Tibial artery (tissue), 4 donors: ENCODE results near the gene TNC.

Source experiments
- DNase-seq, 2 donors: peaks; one replicate each; pipeline ENCODE4 v3.0.0-alpha.2; 2019
- H3K27ac ChIP-seq, 2 donors: fragments of 200-600 bp; sonication (generic) in 1 of 2; 1 replicate in 1 of 2; 2 replicates in 1 of 2; pipeline ENCODE4 v1.5.1; 2018 to 2019; ENCODE audit warnings: mild to moderate bottlenecking in 1 of 2
- H3K27me3 ChIP-seq, 2 donors: fragments of 200-600 bp; sonication (generic) in 1 of 2; one replicate each; pipeline versions ENCODE4 v1.5.1 to v1.6.0; 2016 to 2019
- H3K36me3 ChIP-seq, 3 donors: fragments of 200-600 bp; sonication (generic) in 2 of 3; one replicate each; pipeline ENCODE4 v1.5.1; 2016 to 2019; ENCODE audit warnings: mild to moderate bottlenecking in 2 of 3
- H3K4me1 ChIP-seq, 4 donors: fragments of 200-600 bp; sonication (generic) in 2 of 4; 1 replicate in 3 of 4; 2 replicates in 1 of 4; pipeline ENCODE4 v1.5.1; 2016 to 2019
- H3K4me3 ChIP-seq, 2 donors: fragments of 200-600 bp; sonication (generic) in 1 of 2; 1 replicate in 1 of 2; 2 replicates in 1 of 2; pipeline ENCODE4 v1.5.1; 2018 to 2019; ENCODE audit warnings: mild to moderate bottlenecking in 2 of 2
- H3K9me3 ChIP-seq, 3 donors: fragments of 200-600 bp; sonication (generic) in 1 of 3; one replicate each; pipeline ENCODE4 v1.5.1; 2016 to 2019
- CTCF ChIP-seq, 2 experiments: fragments of 200-600 bp in 1 of 2; fragments of 450-650 bp in 1 of 2; IDR thresholded peaks; one replicate each; pipeline ENCODE4 v1.5.1; 2017 to 2019; ENCODE audit warnings: antibody characterized with exemption in 2 of 2, mild to moderate bottlenecking in 1 of 2, moderate library complexity in 1 of 2
- intact Hi-C: fragments of 100-400 bp; cut with DNase I; formaldehyde crosslinking; loops from one replicate; pipeline ENCODE4 v1.15.0; 2023; ENCODE audit warnings: low total_unique reads

The TNC gene

GRCh38 chr9:115088860-115089259 lies 29.1 kb downstream of the TNC start:
- no peak overlapping the region for H3K4me3 ChIP-seq
- intact Hi-C loops = no loop called here
- TF ChIP-seq CTCF (IDR thresholded peaks at IDR 0.05) = no peak
- peaks cover 0 to 36% (median 5%) of the 10 kb centered on the region in 4 donors for H3K4me1 ChIP-seq
- DNase-seq = no peak
- peaks cover 40 to 48% (median 45%) of the 10 kb centered on the region in 3 donors for H3K36me3 ChIP-seq
- H3K27ac ChIP-seq = peak overlapping the region in 1 of 2 donors; percentile 19
- H3K27me3 ChIP-seq = no peaks in the 10 kb centered on the region
- H3K9me3 ChIP-seq = no peaks in the 10 kb centered on the region

GRCh38 chr9:115086886-115087285 lies 31.1 kb downstream of the TNC start:
- H3K4me1 ChIP-seq = peaks cover 0 to 23% (median 3%) of the 10 kb centered on the region in 4 donors
- H3K4me3 ChIP-seq = no peak overlapping the region
- no peaks in the 10 kb centered on the region for H3K9me3 ChIP-seq
- H3K27ac ChIP-seq = peak overlapping the region; percentile 27 to 46
- no peak for TF ChIP-seq CTCF (IDR thresholded peaks at IDR 0.05)
- peaks cover 53 to 59% (median 58%) of the 10 kb centered on the region in 3 donors for H3K36me3 ChIP-seq
- H3K27me3 ChIP-seq = no peaks in the 10 kb centered on the region
- intact Hi-C loops = no loop called here
- DNase-seq = no peak

- no peaks in the 10 kb centered on the region for H3K9me3 ChIP-seq
- H3K4me3 ChIP-seq = no peak overlapping the region
- intact Hi-C loops = no loop called here
- peak overlapping the region; percentile 27 to 46 for H3K27ac ChIP-seq
- DNase-seq = no peak
- H3K27me3 ChIP-seq = no peaks in the 10 kb centered on the region
- TF ChIP-seq CTCF (IDR thresholded peaks at IDR 0.05) = no peak
- peaks cover 0 to 23% (median 3%) of the 10 kb centered on the region in 4 donors for H3K4me1 ChIP-seq
- peaks cover 58 to 64% (median 62%) of the 10 kb centered on the region in 3 donors for H3K36me3 ChIP-seq
Observed at GRCh38 chr9:115086461-115086860, 31.5 kb downstream of the TNC start.

GRCh38 chr9:115085773-115086377 lies 32.1 kb downstream of the TNC start:
- H3K4me3 ChIP-seq = no peak overlapping the region
- peaks cover 0 to 23% (median 3%) of the 10 kb centered on the region in 4 donors for H3K4me1 ChIP-seq
- peak overlapping the region; percentile 27 to 46 for H3K27ac ChIP-seq
- DNase-seq = no peak
- intact Hi-C loops = no loop called here
- no peaks in the 10 kb centered on the region for H3K9me3 ChIP-seq
- peaks cover 63 to 70% (median 68%) of the 10 kb centered on the region in 3 donors for H3K36me3 ChIP-seq
- no peak for TF ChIP-seq CTCF (IDR thresholded peaks at IDR 0.05)
- H3K27me3 ChIP-seq = no peaks in the 10 kb centered on the region

- H3K27me3 ChIP-seq = no peaks in the 10 kb centered on the region
- no peak for DNase-seq
- H3K4me3 ChIP-seq = no peak overlapping the region
- H3K9me3 ChIP-seq = no peaks in the 10 kb centered on the region
- no peak for TF ChIP-seq CTCF (IDR thresholded peaks at IDR 0.05)
- intact Hi-C loops = no loop called here
- peak overlapping the region; percentile 33 to 51 for H3K27ac ChIP-seq
- peaks cover 0 to 18% (median 2%) of the 10 kb centered on the region in 4 donors for H3K4me1 ChIP-seq
- peaks cover 56 to 73% (median 68%) of the 10 kb centered on the region in 3 donors for H3K36me3 ChIP-seq
Observed at GRCh38 chr9:115084709-115085108, 33.2 kb downstream of the TNC start.
